Measurements from ENCODE around the gene IL22RA2. TPM values are rescaled to one million over a fixed set of nuclear protein-coding genes. Genes with fewer than 3 reads are reported as not detected.

IL22RA2 gene
- total RNA-seq, 1 donor from 2014 or later, result not detected

- ATAC-seq, result no peak
- DNase-seq (ENCODE audit: low spot score), result no peak
Measured at GRCh38 chr6:137197684-137198645, 24.5 kb upstream of the IL22RA2 start.

GRCh38 chr6:137193256-137194070, 20.0 kb upstream of the IL22RA2 start:
- ATAC-seq, result no peak
- DNase-seq (ENCODE audit: low spot score), result no peak

GRCh38 chr6:137192821-137193220, 19.4 kb upstream of the IL22RA2 start:
- ATAC-seq (no peak), DNase-seq (ENCODE audit: low spot score) (no peak)

GRCh38 chr6:137191670-137192069, 18.2 kb upstream of the IL22RA2 start:
- no peak for ATAC-seq
- DNase-seq (ENCODE audit: low spot score), result no peak

- ATAC-seq (no peak), DNase-seq (ENCODE audit: low spot score) (no peak)
Measured at GRCh38 chr6:137191236-137191635, 17.8 kb upstream of the IL22RA2 start.

GRCh38 chr6:137190583-137191094, 17.2 kb upstream of the IL22RA2 start:
- no peak for DNase-seq (ENCODE audit: low spot score)
- ATAC-seq, result no peak

- no peak for ATAC-seq
- DNase-seq (ENCODE audit: low spot score), result no peak
Measured at GRCh38 chr6:137188855-137189254, 15.4 kb upstream of the IL22RA2 start.

GRCh38 chr6:137185290-137185689, 11.8 kb upstream of the IL22RA2 start:
- ATAC-seq (no peak), DNase-seq (ENCODE audit: low spot score) (no peak)

- ATAC-seq (no peak), DNase-seq (ENCODE audit: low spot score) (no peak)
Measured at GRCh38 chr6:137182654-137183073, 9.2 kb upstream of the IL22RA2 start.

- no peak for ATAC-seq
- DNase-seq (ENCODE audit: low spot score), result no peak
Measured at GRCh38 chr6:137181891-137182653, 8.6 kb upstream of the IL22RA2 start.

GRCh38 chr6:137177611-137178010, 4.2 kb upstream of the IL22RA2 start:
- no peak for DNase-seq (ENCODE audit: low spot score)
- ATAC-seq, result no peak

GRCh38 chr6:137176729-137177128, 3.3 kb upstream of the IL22RA2 start:
- no peak for ATAC-seq
- no peak for DNase-seq (ENCODE audit: low spot score)

GRCh38 chr6:137175868-137176245, 2.4 kb upstream of the IL22RA2 start:
- ATAC-seq, result no peak
- DNase-seq (ENCODE audit: low spot score), result no peak

- ATAC-seq (no peak), DNase-seq (ENCODE audit: low spot score) (no peak)
Measured at GRCh38 chr6:137175157-137175867, 1.9 kb upstream of the IL22RA2 start.

GRCh38 chr6:137172734-137173431, 561 bp downstream of the IL22RA2 start:
- ATAC-seq (no peak), DNase-seq (ENCODE audit: low spot score) (no peak)

GRCh38 chr6:137171824-137172733, 1.4 kb downstream of the IL22RA2 start:
- ATAC-seq (no peak), DNase-seq (ENCODE audit: low spot score) (no peak)

- no peak for DNase-seq (ENCODE audit: low spot score)
- no peak for ATAC-seq
Measured at GRCh38 chr6:137171053-137171374, 2.4 kb downstream of the IL22RA2 start.

- DNase-seq (ENCODE audit: low spot score) (no peak), ATAC-seq (no peak)
Measured at GRCh38 chr6:137170266-137171052, 3.0 kb downstream of the IL22RA2 start.

Data from left lobe of liver (tissue), 2 donors.